Amniotic stem cell (primary cell): ENCODE data around the gene FAM200A.
"Not testable (repeated sequence)": the region's sequence is repeated elsewhere in the genome, so short reads cannot be mapped to it uniquely, and the experiment has no call there.

Experiments used
- DNase-seq: peaks from one replicate; lab custom pipeline; 2025; lab: John Stamatoyannopoulos, UW

The FAM200A gene

DNA sequence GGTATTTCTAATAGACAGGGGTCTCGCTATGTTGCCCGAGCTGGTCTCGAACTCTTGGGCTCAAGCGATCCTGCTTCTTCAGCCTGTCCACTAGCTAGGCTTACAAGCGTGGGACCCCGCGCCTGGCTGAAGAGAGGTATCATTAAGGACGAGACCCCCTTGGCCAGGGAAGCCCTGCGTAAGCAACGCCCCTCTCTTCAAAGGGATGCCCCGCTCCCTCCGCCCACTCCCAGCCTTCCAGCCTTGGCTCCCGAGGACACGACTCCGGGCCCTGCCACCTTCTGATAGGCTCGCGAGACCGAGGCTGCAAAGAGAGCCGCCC, 47.7 kb downstream of the FAM200A start:
- no peak for DNase-seq

DNA sequence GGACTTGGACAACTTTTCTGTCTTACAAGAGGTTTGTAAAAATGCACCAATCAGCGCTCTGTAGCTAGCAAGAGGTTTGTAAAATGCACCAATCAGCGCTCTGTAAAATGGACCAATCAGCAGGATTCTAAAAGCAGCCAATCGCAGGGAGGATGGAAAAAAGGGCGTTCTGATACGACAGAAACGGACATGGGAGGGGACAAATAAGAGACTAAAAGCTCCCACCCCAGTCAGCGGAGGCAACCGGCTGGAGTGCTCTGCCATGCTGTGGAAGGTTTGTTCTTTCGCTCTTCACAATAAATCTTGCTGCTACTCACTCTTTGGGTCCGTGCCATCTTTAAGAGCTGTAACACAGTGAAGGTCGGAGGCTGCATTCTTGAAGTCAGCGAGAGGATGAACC, 50.7 kb downstream of the FAM200A start:
- not testable (repeated sequence) for DNase-seq

DNA sequence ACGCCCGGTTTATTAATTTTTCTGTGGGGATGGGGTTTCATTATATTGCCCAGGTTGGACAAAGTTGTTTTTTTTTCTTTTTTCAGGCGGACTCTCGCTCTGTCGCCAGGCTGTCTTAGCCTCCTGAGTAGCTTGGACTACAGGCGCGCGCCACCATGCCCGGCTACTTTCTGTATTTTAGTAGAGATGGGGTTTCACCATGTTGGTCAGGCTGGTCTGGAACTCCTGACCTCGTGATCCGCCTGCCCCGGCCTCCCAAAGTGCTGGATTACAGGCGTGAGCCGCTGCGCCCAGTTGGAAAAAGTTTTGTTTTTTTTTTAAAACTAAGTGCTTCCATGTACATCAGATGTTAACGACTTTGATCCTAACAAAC, 51.3 kb downstream of the FAM200A start:
- no peak for DNase-seq

DNA sequence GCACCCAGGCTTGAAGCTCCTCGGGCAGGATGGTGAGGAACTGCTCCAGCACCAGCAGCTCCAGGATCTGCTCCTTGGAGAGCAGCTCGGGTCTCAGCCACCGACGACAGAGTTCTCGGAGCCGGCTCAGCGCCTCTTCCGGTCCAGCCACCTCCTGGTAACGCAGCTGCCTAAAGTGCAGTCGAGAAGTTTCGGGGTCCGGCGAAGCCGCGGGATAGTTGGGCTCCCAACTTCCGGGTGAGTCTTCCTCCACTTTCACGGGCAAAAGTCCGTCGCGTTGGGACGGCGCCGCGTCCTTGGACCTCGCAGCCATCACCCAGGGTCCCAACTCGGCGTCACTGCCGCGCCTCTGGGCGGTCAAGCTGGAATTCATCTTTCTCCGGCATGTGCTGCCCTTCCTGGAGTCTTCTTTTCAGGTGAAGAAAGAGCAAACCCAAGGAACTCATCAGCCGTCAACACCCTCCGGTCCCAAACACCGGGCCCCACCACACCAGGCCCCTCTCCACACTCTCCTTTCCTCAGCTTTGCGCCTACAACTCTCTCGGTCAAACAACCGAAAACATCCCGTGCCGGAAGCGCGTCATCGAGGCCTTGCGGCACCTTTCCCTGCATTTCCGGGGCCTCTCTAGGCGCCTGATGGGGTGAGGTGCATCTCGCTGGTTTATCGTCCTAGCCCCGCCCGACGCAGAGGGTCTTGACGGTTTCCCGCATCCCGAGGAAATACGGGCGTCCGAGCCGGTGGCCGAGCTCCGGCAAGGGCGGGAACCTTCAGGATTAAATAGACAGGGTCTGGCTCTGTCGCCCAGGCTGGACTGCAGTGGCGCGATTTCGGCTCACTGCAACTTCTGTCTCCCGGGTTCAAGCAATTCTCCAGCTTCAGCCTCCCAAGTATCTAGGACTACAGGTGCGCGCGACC, 51.9 kb downstream of the FAM200A start, which contains the start of gene ZNF394:
ZNF394 (minus strand) TSS at position 561 of the 916 bp plus-strand sequence; CDS start at position 373, 188 bp downstream.
- DNase-seq = peak; percentile 94

DNA sequence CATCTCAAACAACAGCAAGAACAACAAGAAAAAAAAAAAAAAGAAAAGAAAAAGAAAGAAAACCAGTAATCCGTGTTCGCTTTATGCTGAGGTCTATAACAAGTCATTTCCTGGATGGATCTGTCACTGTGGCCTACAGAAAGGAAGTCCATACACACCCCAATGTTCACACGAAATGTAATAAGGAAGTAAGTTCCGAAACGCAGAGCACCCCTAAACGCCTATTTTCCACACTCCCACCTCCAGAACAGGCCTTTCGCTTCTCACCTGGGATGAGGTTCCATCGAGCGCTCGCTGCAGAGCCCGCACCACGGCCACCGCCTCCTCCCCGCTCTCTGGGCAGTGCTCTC, 52.6 kb downstream of the FAM200A start:
- no peak for DNase-seq

DNA sequence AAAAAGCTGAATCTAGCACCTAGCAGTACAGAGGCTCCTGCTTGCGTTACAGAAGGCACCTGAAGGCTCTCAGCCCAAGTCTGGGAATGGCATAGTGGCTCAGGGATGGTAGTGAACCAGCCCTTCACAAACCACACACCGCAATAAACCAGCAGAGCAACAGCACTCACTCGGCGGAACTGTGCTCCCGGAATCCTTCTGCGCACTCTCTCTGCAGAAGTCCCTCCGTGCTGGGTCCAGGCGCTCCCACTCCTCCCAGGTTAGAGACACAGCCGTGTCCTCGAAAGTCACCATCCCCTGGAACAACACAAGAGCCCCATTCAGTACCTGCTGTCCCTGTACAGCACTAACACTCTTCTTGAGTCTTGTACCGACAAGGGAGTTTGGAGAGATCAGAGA, 53.4 kb downstream of the FAM200A start:
- no peak for DNase-seq

DNA sequence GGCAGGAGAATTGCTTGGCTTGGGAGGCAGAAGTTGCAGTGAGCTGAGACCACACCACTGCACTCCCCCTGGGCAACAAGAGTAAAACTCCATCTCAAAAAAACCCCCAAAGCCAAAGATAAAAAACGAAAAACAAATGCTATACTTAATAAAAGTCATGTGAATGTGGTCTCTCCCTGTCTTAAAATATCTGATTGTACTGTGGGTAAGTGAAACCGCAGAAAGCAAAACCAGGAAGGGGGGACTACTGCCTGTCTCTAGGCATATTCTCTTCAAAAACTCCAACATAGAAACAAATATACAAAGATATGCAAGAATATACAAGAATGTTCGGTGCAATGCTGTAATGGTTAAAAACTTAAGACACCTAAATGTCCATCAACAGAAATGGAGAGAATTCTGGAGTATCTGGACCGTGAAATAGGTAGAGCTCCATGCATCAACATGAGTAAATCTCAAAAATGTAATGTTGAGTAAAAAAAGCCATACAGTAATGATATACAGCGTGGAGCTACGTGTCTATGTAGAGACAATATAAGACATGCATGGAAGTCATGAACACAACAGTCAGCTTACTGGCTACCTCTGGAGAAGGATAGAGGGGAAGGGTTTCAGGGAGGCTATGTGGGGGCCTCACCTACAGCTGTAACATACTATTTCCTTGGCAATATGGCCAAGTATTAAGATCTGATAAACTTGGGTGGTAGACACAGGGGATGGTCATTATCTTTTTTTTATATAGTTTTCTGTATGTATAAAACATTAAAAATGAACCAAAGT, 54.0 kb downstream of the FAM200A start:
- no peak for DNase-seq
